GM19452 (cell line): ENCODE results near the gene PCBP1.
"Not testable (repeated sequence)": the region's sequence is repeated elsewhere in the genome, so short reads cannot be mapped to it uniquely, and the experiment has no call there.

Experiments used
- ATAC-seq: cut with Tn5 transposase; IDR thresholded peaks from one replicate; pipeline ENCODE4 v1.9.1; 2021; ENCODE audit not compliant: unreplicated experiment

Gene PCBP1

DNA sequence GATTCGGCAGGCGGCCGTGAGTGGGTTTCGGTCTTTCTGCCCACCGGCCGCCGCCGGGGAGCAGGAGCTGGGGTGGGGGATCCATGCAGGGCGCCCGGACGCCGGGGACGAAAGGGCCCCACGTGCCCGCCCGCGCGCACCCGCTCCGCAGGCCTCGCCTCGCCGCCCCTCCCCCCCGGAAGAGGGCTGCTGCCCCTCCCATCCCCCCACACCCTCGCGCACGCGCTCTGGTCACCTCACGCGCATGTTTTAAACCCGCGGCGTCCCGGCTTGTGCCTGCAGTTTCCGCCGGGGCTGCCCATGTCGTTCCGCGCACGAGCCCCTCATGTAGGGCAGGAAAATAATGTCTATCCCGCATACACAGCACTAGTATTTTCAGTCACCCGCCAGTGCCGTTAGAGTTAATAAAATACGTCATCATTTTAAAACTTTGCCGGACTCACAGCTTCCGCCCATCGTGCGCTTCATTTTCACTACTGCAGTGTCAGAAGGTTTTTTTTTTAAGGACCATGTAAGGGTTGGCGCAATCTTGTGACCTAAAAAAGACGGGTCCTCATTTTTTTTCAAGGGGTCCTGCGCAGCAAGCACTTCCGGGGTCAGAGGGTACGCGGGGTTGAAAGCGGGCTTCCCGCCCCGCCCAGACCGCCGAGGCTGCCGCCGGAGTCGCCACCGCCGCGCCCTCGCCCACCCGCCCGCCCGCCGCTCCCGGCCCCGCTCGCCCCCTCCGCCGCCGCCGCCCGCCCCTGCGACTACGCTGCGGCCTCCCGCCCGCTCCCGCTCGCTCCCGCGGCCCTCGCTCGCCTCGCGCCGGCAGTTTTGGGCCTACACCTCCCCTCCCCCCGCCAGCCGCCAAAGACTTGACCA, at the start of gene PCBP1:
TSS of gene PCBP1 (plus strand) at position 640 of the 864 bp plus-strand sequence. CDS start 267 bp downstream, outside the sequence.
- peak; percentile 23 for ATAC-seq

DNA sequence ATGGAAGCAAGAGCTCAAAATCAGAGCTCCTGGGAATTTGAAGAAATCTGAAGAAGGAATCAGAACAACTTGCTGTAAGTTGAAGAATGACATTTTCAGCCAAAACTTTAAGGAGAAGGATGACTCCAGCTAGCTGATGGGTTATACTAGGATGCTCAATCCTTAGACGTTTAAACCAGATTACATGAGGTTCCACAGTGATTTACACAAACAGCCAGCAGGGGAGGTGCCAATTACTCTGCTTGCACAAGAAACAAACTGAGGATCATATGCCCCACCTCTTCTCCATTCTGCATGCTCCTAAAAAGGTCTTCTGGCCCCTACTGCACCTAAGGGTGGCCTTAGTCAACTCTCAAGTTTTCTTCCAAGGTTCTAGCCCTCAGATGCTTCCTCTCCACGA, 47.9 kb upstream of the PCBP1 start:
- no peak for ATAC-seq

DNA sequence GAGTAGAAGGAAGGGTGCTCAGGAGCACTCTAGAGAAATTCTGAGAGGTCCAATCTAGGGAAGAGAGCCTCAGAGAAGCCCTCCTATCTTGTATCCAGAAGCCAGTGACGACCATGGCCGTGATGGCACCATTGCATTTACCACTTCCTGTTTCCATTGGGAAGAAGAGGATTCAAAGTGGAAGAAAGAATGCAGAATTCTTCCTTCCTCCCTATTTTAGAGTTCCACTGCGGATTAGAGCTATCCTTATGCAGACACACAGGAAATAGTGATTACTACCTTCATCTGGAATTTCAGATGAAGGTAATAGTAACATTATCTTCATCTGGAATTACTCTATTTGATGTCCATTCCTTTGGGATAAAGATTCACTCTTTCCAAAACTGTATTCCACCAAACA, 45.6 kb upstream of the PCBP1 start:
- ATAC-seq = no peak

DNA sequence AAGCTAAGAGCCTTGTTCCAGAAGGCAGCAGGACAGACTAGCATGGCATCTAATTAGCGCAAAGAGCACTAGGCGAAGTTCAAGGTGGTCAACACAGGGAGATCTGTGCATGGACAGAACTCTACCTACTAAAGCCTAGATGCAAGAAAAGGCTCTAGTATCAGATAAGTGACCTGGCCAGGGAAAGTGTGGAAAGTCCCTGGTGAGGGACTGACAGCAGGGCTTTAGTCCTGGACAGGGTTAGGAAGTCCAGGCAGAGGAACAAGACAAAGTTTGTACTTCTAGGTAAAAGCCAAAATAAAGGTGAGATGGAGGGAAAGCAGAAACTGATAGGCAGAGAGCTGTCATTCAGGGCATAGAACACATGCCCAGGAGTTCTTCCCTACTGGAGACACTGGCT, 45.0 kb upstream of the PCBP1 start:
- no peak for ATAC-seq

DNA sequence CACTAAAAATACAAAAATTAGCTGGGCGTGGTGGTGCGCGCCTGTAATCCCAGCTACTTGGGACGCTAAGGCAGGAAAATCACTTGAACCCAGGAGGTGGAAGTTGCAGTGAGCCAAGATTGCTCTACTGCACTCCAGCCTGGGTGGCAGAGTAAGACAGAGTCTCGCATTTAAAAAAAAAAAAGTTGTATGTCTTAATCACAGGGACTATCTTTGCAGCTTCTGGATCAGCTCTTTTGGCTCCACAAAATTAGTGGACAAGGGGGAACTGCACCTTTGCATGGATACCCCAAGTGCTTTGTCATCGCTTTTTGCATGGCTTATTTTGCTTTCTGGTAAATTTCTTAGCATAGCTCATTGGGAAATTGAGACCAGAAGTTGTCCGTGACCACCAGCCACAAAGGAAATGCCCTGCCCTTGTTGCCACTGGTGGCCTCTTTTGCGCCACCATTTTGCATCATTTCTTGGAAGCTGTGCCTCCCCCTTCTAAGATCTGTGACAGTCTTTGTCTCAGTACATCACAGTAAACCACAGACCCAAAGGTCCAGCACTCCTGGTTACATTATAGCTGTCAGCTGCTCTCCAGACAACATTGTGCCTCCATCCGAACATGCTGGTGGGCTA, 43.9 kb upstream of the PCBP1 start:
- no peak for ATAC-seq

DNA sequence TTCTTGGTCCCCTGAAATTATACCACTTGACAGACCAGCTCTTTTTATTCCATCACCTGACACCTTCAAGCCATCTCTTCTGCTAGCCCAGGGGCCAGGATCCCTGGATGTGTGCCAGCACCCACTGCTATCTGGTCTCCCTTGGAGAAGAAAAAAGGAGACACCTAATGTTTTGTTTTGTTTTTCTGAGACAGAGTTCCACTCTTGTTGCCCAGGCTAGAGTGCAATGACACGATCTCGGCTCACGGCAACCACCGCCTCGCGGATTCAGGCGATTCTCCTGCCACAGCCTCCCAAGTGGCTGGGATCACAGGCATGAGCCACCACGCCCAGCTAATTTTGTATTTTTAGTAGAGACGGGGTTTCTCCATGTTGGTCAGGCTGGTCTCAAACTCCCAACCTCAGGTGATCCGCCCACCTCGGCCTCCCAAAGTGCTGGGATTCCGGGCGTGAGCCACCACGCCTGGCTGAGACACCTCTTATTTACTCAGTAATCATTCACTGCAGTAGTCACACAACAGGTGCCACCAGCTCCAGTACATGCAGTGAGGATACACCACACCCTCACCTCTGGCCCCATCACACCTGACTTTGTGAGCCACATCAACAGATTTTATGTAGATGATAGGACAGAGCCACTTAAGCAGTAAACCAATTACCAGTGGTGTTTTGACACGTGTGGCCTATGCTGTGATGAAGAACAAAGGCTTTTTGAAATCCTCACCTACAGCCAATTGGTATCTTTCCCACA, 42.8 kb upstream of the PCBP1 start:
- ATAC-seq = no peak

DNA sequence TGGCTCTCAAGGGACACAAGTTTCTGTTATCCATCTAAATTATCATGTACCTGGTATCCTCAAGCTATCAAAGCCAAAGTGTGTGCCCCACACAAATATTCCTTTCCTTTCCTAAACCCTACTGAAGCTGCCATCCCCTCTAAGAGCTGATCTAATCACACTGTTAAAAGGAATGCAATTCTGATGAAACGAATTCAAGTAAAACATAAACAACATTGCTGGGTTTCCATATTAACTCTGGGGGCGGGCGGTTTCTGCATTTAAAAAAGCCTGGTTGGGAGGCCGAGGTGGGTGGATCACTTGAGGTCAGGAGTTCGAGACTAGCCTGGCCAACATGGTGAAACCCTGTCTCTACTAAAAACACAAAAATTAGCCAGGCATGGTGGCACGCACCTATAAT, 41.9 kb upstream of the PCBP1 start:
- no peak for ATAC-seq

DNA sequence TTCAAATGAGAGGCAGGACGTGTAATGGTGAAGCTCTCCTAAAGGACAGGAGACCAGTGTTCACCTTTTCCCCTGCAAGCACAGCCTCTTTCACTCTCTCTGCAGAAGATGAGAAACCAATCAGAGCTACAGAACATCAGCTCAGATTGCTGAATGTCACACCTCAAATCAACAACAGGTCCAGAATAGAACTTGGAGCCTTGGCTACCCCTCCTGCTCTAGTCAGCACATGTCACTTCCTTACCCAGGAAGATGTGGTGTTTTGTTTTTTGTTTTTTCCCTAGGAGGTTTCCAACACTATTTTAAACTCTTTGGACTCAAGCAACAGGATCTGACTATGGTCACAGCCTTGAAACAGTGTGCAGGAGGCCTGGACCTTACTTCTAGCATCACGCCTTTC, 41.3 kb upstream of the PCBP1 start:
- no peak for ATAC-seq

DNA sequence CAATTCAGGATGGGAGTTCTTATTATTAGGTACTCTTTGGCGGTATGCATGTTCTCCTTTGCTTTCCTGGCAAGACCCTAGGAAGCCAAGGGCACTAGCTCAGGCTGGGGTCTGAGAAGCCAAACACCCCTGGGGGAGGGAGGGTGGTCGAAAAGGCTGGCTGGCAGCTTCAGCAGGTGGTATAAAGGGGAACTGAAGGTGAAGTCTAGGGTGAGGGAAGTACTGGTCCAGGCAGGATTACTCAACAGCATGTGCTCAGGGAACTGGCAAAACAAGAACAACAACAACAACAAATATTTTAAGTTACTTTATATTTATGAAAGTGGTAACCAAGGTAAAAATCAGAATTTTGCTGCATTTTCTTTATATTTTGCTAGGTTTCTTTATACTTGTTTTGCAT, 40.7 kb upstream of the PCBP1 start:
- no peak for ATAC-seq

DNA sequence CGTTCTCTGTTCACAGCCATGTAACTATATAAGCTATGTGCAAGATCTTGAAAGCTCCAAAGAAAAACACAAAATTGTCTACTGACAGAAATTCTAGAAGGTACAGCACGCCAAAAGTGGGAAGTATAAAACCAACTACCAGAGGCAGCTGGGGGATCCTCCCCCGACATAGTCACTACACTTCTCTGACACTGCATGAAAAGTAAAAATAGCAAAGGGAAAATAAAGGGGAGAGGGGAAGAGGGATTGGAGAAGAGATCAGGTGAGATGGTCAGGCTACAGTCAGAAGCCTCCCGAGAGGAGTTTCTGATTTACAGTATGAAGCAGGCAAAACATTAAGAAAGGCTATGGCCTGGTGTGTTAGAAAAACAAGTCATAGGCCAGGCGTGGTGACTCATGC, 39.8 kb upstream of the PCBP1 start:
- ATAC-seq = no peak

DNA sequence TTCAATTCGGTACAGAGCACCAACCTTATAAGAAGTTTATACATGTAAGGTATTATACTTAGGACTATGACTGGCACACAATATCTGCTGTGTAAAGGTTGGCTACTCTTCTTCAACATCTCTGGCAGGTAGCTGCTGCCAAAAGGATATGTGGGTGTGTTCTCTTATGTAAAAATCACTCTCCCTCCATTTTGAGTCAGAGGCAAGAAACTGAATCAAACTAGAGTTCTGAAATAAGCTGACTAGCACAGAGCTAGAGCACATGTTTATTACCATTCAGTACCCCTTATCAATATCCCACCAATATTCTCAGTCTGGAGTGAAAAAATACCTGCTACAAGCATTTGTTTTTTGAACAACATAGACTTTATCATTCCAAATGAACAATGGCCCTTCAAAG, 38.0 kb upstream of the PCBP1 start:
- no peak for ATAC-seq

DNA sequence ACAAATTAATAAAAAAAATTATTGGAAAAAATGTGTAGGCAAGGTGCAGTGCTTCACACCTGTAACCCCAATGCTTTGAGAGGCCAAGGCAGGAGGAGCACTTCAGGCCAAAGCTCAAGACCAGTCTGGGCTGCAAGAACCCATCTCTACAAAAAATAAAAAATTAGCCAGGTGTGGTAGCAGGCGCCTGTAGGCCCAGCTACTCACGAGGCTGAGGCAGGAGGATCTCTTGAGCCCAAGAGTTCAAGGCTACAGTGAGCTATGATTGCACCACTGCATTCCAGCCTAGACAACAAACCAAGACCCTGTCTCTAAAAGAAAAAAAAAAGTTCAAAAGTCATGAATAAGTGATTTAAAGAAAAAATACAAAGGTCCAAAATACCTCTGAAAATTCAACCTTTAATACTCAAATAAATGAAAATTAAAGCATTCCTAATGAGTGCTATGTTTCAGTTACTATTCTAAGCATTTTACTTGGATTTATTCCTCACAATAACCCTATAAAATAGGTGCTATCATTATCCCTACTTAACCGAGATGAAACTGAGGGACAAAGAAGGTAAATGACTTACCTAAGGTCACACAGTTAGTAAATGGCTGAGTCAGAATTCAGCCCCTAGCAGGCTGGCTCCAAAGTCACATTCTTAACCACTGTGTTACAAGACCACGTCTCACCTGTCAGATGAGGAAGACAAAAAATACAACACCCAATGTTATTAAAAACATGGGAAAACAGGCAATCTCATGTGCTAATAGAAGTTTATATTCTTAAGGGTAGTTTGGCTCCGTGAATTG, 36.4 kb upstream of the PCBP1 start:
- ATAC-seq = no peak

DNA sequence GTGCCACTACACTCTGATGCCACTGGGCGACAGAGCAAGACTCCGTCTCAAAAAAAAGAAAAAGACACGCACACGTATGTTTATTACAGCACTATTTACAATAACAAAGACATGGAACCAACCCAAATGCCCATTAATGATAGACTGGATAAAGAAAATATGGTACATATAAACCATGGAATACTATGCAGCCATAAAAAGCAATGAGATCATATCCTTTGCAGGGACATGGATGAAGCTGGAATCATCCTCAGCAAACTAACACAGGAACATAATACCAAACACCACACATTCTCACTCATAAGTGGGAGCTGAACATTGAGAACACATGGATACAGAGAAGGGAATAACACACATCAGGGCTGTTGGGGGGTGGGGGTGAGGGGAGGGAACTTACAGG, 32.0 kb upstream of the PCBP1 start:
- ATAC-seq = not testable (repeated sequence)

DNA sequence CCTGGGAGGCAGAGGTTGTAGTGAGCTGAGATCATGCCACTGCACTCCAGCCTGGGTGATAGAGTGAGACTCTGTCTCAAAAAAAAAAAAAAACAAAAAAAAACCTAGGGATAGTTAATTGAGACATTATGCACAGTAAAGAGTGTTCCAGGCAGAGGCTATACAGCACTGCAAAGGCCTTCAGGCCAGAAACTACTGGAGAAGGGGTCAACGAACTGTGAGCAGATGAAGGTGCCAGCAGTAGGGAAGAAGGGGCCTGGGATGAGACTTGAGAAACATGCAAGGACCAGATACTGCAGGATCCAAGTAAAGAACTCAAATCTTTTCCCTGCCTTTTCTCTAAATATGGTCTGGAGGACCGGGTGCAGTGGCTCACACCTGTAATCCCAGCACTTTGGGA, 26.0 kb upstream of the PCBP1 start:
- no peak for ATAC-seq

DNA sequence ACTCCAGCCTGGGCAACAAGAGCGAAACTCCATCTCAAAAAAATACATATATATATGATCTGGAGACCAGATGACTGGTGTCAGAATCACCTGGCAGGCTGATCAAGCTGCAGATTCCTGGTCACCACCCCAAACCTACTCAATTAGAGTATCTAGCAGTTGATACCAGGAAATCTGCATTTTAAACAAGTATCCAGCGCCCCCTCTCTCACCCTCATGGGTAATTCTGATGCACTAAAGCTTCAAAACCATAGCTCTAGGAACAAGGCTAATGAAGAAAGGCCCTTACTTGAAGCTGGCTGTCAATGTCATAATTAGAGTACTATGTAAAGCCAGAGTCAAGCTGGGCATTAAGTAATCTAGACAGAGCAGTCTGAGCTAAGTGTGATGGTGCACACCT, 25.0 kb upstream of the PCBP1 start:
- ATAC-seq = no peak

DNA sequence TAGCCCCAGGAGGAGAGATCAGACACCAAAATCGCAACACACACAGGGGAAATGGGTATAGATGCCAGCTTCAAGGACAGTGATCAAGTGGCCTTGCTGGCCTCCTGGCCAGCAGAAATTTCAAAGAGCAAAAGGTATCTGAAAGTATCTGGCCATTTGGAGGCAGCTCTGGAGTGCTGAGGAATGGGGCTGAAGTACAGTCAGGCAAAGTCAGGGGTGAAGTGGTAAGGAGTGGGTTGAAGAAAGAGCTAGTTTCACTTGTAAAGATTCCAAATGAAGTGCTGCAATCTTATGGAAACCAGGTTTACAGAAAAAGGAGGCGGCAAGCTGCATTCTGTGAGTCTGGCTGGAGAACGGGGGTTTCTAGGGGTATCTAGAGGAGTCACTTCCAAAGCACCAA, 19.2 kb upstream of the PCBP1 start:
- ATAC-seq = no peak

DNA sequence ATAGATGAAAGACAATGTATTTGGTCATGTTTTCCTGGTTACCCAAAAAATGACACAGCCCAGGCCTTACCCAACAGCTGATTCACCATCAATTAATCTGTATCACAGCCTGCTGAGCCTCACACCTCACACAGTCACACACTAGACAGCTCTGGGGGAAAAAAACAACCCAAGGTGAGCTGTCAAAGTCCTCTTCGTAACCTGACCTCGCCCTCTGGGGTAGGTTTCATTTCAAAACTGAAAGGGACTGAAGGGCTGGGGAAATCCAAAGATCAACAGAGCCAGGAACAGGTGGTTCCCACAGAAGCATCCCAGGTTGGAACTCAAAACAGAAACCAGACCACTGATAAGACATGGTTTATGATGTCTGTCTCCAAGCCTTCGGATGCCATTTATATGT, 18.2 kb upstream of the PCBP1 start:
- peak; percentile 71 for ATAC-seq

DNA sequence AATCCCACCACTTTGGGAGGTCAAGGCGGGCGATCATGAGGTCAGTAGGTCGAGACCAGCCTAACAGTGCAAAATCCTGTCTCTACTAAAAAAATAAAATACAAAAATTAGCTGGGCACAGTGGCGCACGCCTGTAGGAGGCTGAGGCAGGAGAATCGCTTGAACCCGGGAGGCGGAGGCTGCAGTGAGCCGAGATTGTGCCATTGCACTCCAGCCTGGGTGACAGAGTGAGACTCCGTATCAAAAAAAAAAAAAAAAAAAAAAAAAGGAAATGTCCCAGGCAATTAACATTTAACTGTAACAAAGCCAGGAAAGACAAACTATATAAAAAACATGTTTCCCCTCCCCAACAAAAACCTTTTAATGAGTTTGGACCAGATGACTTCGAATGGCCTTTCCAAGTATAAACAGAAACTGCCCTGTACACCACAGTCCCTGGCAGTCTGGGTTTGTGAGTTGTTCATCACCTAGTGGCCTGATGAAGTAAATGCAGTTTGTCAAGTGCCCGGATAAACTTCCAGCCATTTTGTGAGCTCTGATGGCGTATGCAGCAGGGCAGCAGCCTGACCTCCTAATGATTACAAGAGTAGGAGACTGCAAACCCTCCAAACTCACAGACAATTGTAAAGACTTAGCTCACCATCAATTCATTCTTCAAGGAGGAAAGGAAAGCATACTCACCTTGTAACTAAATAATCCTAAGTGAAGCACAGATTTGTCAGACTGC, 16.6 kb upstream of the PCBP1 start:
- ATAC-seq = peak; percentile 78

DNA sequence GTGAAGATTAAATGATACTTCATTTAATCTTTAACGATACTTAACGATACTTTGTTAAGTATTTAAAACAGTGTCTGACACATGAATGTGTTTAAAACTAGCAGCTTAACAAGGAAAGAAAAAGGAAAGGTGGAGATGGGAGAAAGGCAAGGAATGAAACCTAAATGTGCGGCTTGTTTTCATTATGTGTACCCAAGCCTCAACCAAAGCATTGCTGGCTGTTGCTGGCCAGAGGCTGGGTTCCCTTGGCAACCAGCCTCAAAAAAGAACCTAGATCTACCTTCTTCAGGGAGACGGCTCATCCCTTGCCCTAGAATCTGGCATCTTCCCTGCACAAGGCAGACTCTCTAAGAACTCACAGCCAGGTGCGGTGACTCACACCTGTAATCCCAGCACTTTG, 13.8 kb upstream of the PCBP1 start:
- ATAC-seq = no peak

DNA sequence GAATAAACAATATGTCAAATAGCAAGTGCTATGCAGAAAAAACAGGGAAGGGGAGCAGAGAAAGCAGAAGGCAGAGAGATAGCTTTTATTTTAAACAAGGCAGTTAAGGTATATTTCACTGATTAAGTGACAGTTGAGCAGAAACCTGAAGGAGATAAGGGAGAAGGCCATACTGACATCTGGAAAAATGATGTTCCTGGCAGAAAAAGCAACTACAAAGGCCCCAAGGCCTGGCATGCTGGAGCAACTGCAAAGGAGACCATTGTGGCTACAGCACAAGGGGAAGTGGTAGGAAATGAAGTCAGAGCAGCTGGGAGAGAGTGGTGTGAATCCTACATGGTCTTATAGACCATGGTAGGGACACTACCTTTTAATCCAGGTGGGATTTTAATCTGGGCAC, 8.9 kb upstream of the PCBP1 start:
- ATAC-seq = no peak
